Heart left ventricle (tissue), 13 donors: ENCODE data around the gene RNU11.

ENCODE experiments used
- POLR2A ChIP-seq, 2 donors: fragments of 450-650 bp; IDR thresholded peaks; one replicate each; pipeline ENCODE4 v1.6.1; 2017; ENCODE audit warnings: antibody characterized with exemption in 2 of 2, mild to moderate bottlenecking in 2 of 2, moderate library complexity in 2 of 2
- TF ChIP-seq, protein P1 (sequence below), 12 donors: fragments of 200-600 bp; sonication (generic) in 4 of 12; IDR thresholded peaks; one replicate each; pipeline versions ENCODE4 v1.5.0 to v1.8.0; 2018 to 2022; ENCODE audit warnings: antibody characterized with exemption in 12 of 12, mild to moderate bottlenecking in 5 of 12
- donor health status: ischemic (EF 13 %, LVEDD 7.1; RV severe dilation, severe dysfunction).
- donor health status: DM: no; HTN: yes; CAD: no.
- donor health status: DM: no; HTN: no; CAD: no.
- donor health status: ischemic (EF 25% LVEDD 6.9; RV normal size, moderate dysfunction).
- donor health status: ischemic (EF 25% LVEDD 5.7; RV mildly dilated, moderate dysfunction).
- donor health status: ischemic (EF 35%, LVEDD 5.7; RV mildly dilated, moderate dysfunction).
- donor health status: nonischemic (EF 11% LVEDD 7.7; RV severe dilation, severe dysfunction).
- donor health status: DM: yes; HTN: yes; CAD: no.
- donor health status: PGD.
- donor health status: ischemic (EF 29% LVEDD 5.4; RV normal size, mild dysfunction).
- donor health status: nonischemic (EF 23%, LVEDD 6.1; RV moderate dilation, normal function).

GRCh38 chr1:28680151-28680550 is 31.8 kb downstream of the RNU11 start:
- no peak for TF ChIP-seq POLR2A (IDR thresholded peaks at IDR 0.05)
- TF ChIP-seq, protein P1, sequence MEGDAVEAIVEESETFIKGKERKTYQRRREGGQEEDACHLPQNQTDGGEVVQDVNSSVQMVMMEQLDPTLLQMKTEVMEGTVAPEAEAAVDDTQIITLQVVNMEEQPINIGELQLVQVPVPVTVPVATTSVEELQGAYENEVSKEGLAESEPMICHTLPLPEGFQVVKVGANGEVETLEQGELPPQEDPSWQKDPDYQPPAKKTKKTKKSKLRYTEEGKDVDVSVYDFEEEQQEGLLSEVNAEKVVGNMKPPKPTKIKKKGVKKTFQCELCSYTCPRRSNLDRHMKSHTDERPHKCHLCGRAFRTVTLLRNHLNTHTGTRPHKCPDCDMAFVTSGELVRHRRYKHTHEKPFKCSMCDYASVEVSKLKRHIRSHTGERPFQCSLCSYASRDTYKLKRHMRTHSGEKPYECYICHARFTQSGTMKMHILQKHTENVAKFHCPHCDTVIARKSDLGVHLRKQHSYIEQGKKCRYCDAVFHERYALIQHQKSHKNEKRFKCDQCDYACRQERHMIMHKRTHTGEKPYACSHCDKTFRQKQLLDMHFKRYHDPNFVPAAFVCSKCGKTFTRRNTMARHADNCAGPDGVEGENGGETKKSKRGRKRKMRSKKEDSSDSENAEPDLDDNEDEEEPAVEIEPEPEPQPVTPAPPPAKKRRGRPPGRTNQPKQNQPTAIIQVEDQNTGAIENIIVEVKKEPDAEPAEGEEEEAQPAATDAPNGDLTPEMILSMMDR (IDR thresholded peaks at IDR 0.05), result no peak
